ENCODE measurements around the gene SPATA6L. TPM values are rescaled to one million over a fixed set of nuclear protein-coding genes. Genes with fewer than 3 reads are reported as not detected.
A peak's percentile ranks its signal among the peaks of the same experiment; 100 is the strongest.

The SPATA6L gene, protein sequence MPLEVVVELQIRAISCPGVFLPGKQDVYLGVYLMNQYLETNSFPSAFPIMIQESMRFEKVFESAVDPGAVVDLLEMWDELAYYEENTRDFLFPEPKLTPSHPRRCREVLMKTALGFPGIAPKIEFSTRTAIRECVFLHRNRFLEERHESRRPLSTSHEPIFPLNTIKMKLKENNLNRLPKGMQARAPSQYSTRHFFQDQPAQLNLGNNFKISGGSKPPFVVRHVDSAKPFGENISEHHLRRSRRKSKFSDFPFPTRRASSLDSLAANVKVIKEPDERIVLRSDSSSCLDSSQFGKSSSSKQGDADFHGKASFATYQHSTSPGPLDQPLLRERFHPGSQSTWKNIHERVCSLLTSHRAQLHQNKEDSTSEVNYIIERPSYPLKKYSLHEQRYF
- not detected in 2 replicates for total RNA-seq

DNA sequence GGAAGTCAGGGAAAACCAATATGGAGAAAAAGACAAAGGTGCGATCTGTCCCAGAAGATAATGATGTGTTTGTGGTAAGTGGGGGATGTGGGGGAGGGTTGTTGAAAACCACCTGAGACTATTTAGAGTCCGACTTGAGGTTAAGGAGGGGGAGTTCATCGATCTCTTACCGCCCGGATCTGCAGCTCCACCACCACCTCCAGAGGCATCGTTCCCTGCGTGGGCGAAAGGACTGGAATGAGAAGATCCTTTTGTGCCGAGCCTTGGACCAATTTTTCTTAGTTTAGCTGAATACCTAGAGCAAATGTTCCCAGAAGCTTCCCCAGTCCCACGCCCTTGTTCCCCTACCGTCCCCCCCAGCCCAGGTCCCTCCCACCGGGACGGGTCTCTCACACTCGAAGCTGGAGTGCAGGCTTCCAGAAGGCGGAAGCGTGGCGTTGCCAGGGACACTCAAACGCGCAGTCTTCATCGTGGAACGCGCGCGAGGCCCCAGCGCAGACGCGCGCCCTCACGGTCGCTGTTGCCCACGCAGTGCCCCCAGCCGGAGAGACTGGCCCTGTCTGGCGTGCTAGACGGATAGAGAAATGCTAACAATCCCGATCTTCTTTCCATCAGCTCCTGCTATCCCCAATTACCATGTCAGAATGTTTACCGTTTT is at the start of gene SPATA6L:
SPATA6L (minus strand) TSS at position 439 of the 658 bp plus-strand sequence; CDS start at position 209, 230 bp downstream.
- peaks cover 83% of the 10 kb centered on the region for H3K4me1 Mint-ChIP-seq (ENCODE audit: low read depth)
- H3K9me3 Mint-ChIP-seq: no peaks in the 10 kb centered on the region
- H3K27ac Mint-ChIP-seq: peak within 1 kb of the TSS; percentile 72
- intact Hi-C loops (cut with micrococcal nuclease): loop anchor here (1.0 to 10.0 kb wide), 4 partner anchors 13 to 1281 kb away; partner anchors contain the start of gene CDC37L1
- no peak for DNase-seq (ENCODE audit: low spot score)
- peak within 1 kb of the TSS; percentile 80 for H3K4me3 Mint-ChIP-seq
- no peaks in the 10 kb centered on the region for H3K27me3 Mint-ChIP-seq (ENCODE audit: insufficient read depth)
- H3K36me3 Mint-ChIP-seq (ENCODE audit: low read depth): peaks cover 7% of the 10 kb centered on the region

GRCh38 chr9:4714266-4715016 is 48.2 kb upstream of the SPATA6L start:
- Mint-ChIP-seq H3K36me3 (ENCODE audit: low read depth) (peaks cover 51% of the 10 kb centered on the region), H3K4me3 (no peak overlapping the region), H3K4me1 (ENCODE audit: low read depth) (peaks cover 9% of the 10 kb centered on the region), H3K27me3 (ENCODE audit: insufficient read depth) (no peaks in the 10 kb centered on the region), H3K9me3 (peaks cover 6% of the 10 kb centered on the region), H3K27ac (peak overlapping the region; percentile 93)
- intact Hi-C loops (cut with micrococcal nuclease): loop anchor here (1.0 kb wide), 1 partner anchor 26 kb away; no protein-coding TSS in a partner anchor
- no peak for DNase-seq (ENCODE audit: low spot score)

DNA sequence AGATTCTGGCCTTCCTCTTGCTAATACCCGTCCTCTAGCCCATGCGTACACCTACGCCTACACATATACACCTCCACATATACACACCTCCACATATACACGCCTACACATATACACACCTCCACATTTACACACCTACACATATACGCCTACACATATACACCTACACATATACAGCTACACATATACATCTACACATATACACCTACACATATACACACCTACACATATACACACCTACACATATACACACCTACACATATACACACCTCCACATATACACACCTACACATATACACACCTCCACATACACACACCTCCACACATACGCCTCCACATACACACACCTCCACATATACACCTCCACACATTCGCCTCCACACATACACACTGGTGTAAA is 47.6 kb upstream of the SPATA6L start:
- H3K9me3 Mint-ChIP-seq: peaks cover 6% of the 10 kb centered on the region
- H3K36me3 Mint-ChIP-seq (ENCODE audit: low read depth): peaks cover 52% of the 10 kb centered on the region
- peaks cover 9% of the 10 kb centered on the region for H3K4me1 Mint-ChIP-seq (ENCODE audit: low read depth)
- no peak overlapping the region for H3K4me3 Mint-ChIP-seq
- no peaks in the 10 kb centered on the region for H3K27me3 Mint-ChIP-seq (ENCODE audit: insufficient read depth)
- H3K27ac Mint-ChIP-seq: peak overlapping the region; percentile 93
- DNase-seq (ENCODE audit: low spot score): no peak
- intact Hi-C loops (cut with micrococcal nuclease): loop anchor here (1.0 to 2.0 kb wide), 2 partner anchors 26 to 35 kb away; partner anchors contain the start of gene CDC37L1

- DNase-seq (ENCODE audit: low spot score): no peak
Observed at GRCh38 chr9:4709380-4709779, 43.1 kb upstream of the SPATA6L start.

GRCh38 chr9:4706971-4707622 is 40.8 kb upstream of the SPATA6L start:
- Mint-ChIP-seq H3K27ac (no peak overlapping the region), H3K36me3 (ENCODE audit: low read depth) (peaks cover 46% of the 10 kb centered on the region), H3K4me3 (no peak overlapping the region)

More at GRCh38 chr9:4709380-4709779, 43.1 kb upstream of the SPATA6L start:
- Mint-ChIP-seq H3K9me3 (peaks cover 6% of the 10 kb centered on the region), H3K36me3 (ENCODE audit: low read depth) (peaks cover 46% of the 10 kb centered on the region), H3K27ac (no peak overlapping the region), H3K27me3 (ENCODE audit: insufficient read depth) (no peaks in the 10 kb centered on the region), H3K4me1 (ENCODE audit: low read depth) (peaks cover 9% of the 10 kb centered on the region), H3K4me3 (no peak overlapping the region)
- intact Hi-C loops (cut with micrococcal nuclease): no loop called here

DNA sequence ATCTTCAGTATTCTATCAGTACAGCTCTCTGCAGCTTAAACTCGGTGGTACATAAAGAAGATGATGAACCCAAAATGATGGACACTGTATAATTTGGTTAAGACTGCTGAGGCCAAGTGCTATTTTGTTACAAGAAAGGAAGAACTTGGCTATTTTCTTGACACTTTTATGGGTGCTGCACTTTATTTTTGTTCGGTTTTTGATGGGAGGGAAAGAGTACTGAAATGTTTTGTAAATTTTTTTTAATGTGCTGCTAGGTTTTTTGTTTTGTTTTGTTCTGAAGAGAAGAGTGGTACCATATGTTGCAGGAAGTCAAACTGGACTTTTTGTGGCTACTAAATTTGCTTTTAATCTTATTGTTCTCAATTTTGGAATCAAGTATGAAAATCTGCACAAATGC is 39.7 kb upstream of the SPATA6L start:
- no peak overlapping the region for H3K4me3 Mint-ChIP-seq
- no peak overlapping the region for H3K27ac Mint-ChIP-seq
- no peaks in the 10 kb centered on the region for H3K9me3 Mint-ChIP-seq
- intact Hi-C loops (cut with micrococcal nuclease): no loop called here
- no peak for DNase-seq (ENCODE audit: low spot score)
- H3K36me3 Mint-ChIP-seq (ENCODE audit: low read depth): peaks cover 50% of the 10 kb centered on the region
- H3K4me1 Mint-ChIP-seq (ENCODE audit: low read depth): peaks cover 5% of the 10 kb centered on the region
- H3K27me3 Mint-ChIP-seq (ENCODE audit: insufficient read depth): no peaks in the 10 kb centered on the region

More at GRCh38 chr9:4706971-4707622, 40.8 kb upstream of the SPATA6L start:
- H3K27me3 Mint-ChIP-seq (ENCODE audit: insufficient read depth): no peaks in the 10 kb centered on the region
- no peaks in the 10 kb centered on the region for H3K9me3 Mint-ChIP-seq
- no peak for DNase-seq (ENCODE audit: low spot score)
- intact Hi-C loops (cut with micrococcal nuclease): no loop called here
- no peaks in the 10 kb centered on the region for H3K4me1 Mint-ChIP-seq (ENCODE audit: low read depth)

DNA sequence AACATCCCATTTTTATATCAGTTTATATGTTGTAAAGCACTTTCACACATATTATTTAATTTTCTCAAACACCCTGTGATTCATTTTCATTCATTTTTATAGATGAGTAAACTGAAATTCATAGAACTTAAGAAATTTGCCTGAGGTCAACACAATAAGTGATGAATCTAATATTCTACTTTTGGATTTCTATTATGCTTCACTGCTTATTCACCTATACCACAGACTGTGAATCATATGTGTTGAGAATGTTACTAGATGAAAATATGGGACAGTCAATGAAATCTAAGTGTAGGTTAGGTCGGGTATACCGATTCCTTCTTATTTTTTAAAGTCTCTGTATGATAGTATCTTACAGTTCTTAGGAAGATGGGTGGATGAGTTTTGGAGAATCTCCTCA is 37.8 kb upstream of the SPATA6L start:
- intact Hi-C loops (cut with micrococcal nuclease): no loop called here
- Mint-ChIP-seq H3K9me3 (no peaks in the 10 kb centered on the region), H3K27me3 (ENCODE audit: insufficient read depth) (no peaks in the 10 kb centered on the region), H3K4me3 (no peak overlapping the region), H3K36me3 (ENCODE audit: low read depth) (peaks cover 41% of the 10 kb centered on the region), H3K4me1 (ENCODE audit: low read depth) (peaks cover 5% of the 10 kb centered on the region), H3K27ac (no peak overlapping the region)
- DNase-seq (ENCODE audit: low spot score): no peak

DNA sequence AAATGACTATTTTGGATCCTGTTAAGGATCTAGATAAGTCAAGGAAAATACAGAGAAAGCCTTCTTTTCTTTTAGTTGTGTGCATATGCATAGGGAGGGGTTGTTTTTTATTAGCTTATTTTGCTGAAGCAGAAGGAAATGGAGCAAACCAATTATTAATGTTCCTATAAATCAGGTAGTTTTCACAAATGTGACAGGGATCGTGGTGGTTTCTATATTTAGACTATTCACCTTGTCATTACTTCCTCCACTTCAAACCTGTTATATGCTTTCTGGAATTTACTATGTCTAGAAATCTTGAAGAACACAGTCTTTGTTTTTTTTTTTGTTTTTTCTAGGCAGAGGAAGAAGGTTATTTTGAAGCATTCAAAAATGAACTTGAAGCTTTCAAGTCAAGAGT is 35.2 kb upstream of the SPATA6L start:
- H3K27me3 Mint-ChIP-seq (ENCODE audit: insufficient read depth): no peaks in the 10 kb centered on the region
- no peak for DNase-seq (ENCODE audit: low spot score)
- no peaks in the 10 kb centered on the region for H3K9me3 Mint-ChIP-seq
- no peak overlapping the region for H3K4me3 Mint-ChIP-seq
- H3K4me1 Mint-ChIP-seq (ENCODE audit: low read depth): peaks cover 5% of the 10 kb centered on the region
- intact Hi-C loops (cut with micrococcal nuclease): no loop called here
- no peak overlapping the region for H3K27ac Mint-ChIP-seq
- peaks cover 34% of the 10 kb centered on the region for H3K36me3 Mint-ChIP-seq (ENCODE audit: low read depth)

- Mint-ChIP-seq H3K36me3 (ENCODE audit: low read depth) (peaks cover 34% of the 10 kb centered on the region), H3K9me3 (no peaks in the 10 kb centered on the region), H3K4me1 (ENCODE audit: low read depth) (peaks cover 9% of the 10 kb centered on the region), H3K27ac (no peak overlapping the region), H3K4me3 (no peak overlapping the region), H3K27me3 (ENCODE audit: insufficient read depth) (no peaks in the 10 kb centered on the region)
- intact Hi-C loops (cut with micrococcal nuclease): no loop called here
- no peak for DNase-seq (ENCODE audit: low spot score)
Observed at GRCh38 chr9:4700932-4701331, 34.7 kb upstream of the SPATA6L start.

GRCh38 chr9:4700091-4700490 is 33.8 kb upstream of the SPATA6L start:
- Mint-ChIP-seq H3K27ac (no peak overlapping the region), H3K27me3 (ENCODE audit: insufficient read depth) (no peaks in the 10 kb centered on the region), H3K4me3 (no peak overlapping the region), H3K36me3 (ENCODE audit: low read depth) (peaks cover 34% of the 10 kb centered on the region), H3K4me1 (ENCODE audit: low read depth) (peaks cover 9% of the 10 kb centered on the region), H3K9me3 (no peaks in the 10 kb centered on the region)
- DNase-seq (ENCODE audit: low spot score): no peak
- intact Hi-C loops (cut with micrococcal nuclease): no loop called here

- Mint-ChIP-seq H3K9me3 (no peaks in the 10 kb centered on the region), H3K4me1 (ENCODE audit: low read depth) (peaks cover 25% of the 10 kb centered on the region), H3K4me3 (no peak overlapping the region), H3K27ac (no peak overlapping the region), H3K36me3 (ENCODE audit: low read depth) (peaks cover 26% of the 10 kb centered on the region), H3K27me3 (ENCODE audit: insufficient read depth) (no peaks in the 10 kb centered on the region)
- intact Hi-C loops (cut with micrococcal nuclease): loop anchor here (5.0 kb wide), 1 partner anchor 746 kb away; the partner anchor contains the start of gene PLGRKT
- no peak for DNase-seq (ENCODE audit: low spot score)
Observed at GRCh38 chr9:4691795-4692194, 25.5 kb upstream of the SPATA6L start.

DNA sequence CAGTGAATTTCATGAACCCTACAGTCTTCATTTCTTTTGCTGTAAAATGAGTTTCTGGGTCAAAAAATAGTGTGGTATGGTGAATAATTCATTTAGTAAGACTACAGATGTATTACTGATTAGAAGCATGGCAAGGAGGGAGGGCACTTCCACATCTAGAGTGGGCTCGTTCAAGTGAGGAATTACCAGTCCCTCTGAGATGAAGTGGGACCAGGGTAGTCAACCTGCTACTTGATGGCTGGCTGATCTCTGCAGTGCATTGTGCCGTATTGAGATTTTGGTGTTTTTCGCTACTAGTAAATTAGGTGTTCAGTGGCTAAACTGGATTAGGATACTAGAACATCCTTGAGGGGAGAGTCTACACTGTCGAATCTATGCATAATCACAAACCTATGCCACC is 23.9 kb upstream of the SPATA6L start:
- peaks cover 27% of the 10 kb centered on the region for H3K4me1 Mint-ChIP-seq (ENCODE audit: low read depth)
- H3K27ac Mint-ChIP-seq: no peak overlapping the region
- no peaks in the 10 kb centered on the region for H3K9me3 Mint-ChIP-seq
- intact Hi-C loops (cut with micrococcal nuclease): loop anchor here (1.0 to 5.0 kb wide), 2 partner anchors 27 to 747 kb away; partner anchors contain the start of gene PLGRKT
- peaks cover 31% of the 10 kb centered on the region for H3K36me3 Mint-ChIP-seq (ENCODE audit: low read depth)
- no peaks in the 10 kb centered on the region for H3K27me3 Mint-ChIP-seq (ENCODE audit: insufficient read depth)
- DNase-seq (ENCODE audit: low spot score): no peak
- no peak overlapping the region for H3K4me3 Mint-ChIP-seq

All from activated T-helper 1 cell treated with anti-CD3 and anti-CD28 coated beads, Interleukin-12 subunit alpha, Interleukin-12 subunit beta, Interleukin-2, Interleukin-4 antibody, amounts not matched to agents 30 ng/mL and 10 ng/mL and 1 ng/mL, durations not matched to agents 14 hours and 24 hours and 36 hours (primary cell).